H9 (cell line): ENCODE measurements around the gene SELENOV. TPM values are rescaled to one million over a fixed set of nuclear protein-coding genes. Genes with fewer than 3 reads are reported as not detected.

Source experiments
- DNase-seq: peaks from one replicate; pipeline ENCODE4 v3.0.0-alpha.2; 2017
- H2AFZ ChIP-seq: one replicate; pipeline ENCODE4 v1.6.1; 2013; ENCODE audit warnings: mild to moderate bottlenecking, low read length, control low read depth, moderate library complexity
- H2AK5ac ChIP-seq: 2 replicates; pipeline ENCODE4 v1.6.1; 2013; ENCODE audit warnings: low read length, control low read depth, mixed read lengths; ENCODE audit not compliant: insufficient read length
- H2BK120ac ChIP-seq: one replicate; pipeline ENCODE4 v1.6.1; 2013; ENCODE audit warnings: low read depth, mild to moderate bottlenecking, low read length, control low read depth, inconsistent platforms; ENCODE audit not compliant: poor library complexity, severe bottlenecking
- H2BK12ac ChIP-seq: 2 replicates; pipeline ENCODE4 v1.6.1; 2013; ENCODE audit warnings: low read length, control low read depth, mixed read lengths, low read depth; ENCODE audit not compliant: insufficient read length
- H2BK15ac ChIP-seq: 2 replicates; pipeline ENCODE4 v1.6.1; 2013; ENCODE audit warnings: low read depth, low read length, control low read depth
- H2BK20ac ChIP-seq: one replicate; pipeline ENCODE4 v1.6.1; 2013; ENCODE audit warnings: low read depth, mild to moderate bottlenecking, low read length, control low read depth, inconsistent platforms; ENCODE audit not compliant: poor library complexity, severe bottlenecking
- H2BK5ac ChIP-seq: 2 replicates; pipeline ENCODE4 v1.6.1; 2013; ENCODE audit warnings: low read length, control low read depth, mixed read lengths; ENCODE audit not compliant: insufficient read length
- H3K14ac ChIP-seq: 2 replicates; pipeline ENCODE4 v1.6.1; 2013; ENCODE audit warnings: low read length, control low read depth; ENCODE audit not compliant: insufficient read depth
- H3K18ac ChIP-seq: 2 replicates; pipeline ENCODE4 v1.6.1; 2013; ENCODE audit warnings: low read depth, mild to moderate bottlenecking, mixed read lengths, low read length, control low read depth; ENCODE audit not compliant: insufficient read length
- H3K23ac ChIP-seq: 2 replicates; pipeline ENCODE4 v1.6.1; 2013; ENCODE audit warnings: low read length, control low read depth, mixed read lengths, low read depth; ENCODE audit not compliant: insufficient read length
- H3K23me2 ChIP-seq: 2 replicates; pipeline ENCODE4 v1.6.1; 2013; ENCODE audit warnings: low read depth, mild to moderate bottlenecking, mixed read lengths, low read length, control low read depth; ENCODE audit not compliant: insufficient read length, poor library complexity, severe bottlenecking
- H3K27ac ChIP-seq: 2 replicates; pipeline ENCODE4 v1.5.1; 2013; ENCODE audit warnings: low read length, control low read depth, mixed read lengths, low read depth; ENCODE audit not compliant: insufficient read length
- H3K27me3 ChIP-seq: 2 replicates; pipeline ENCODE4 v1.6.1; 2013; ENCODE audit warnings: low read length, control low read depth, inconsistent platforms; ENCODE audit not compliant: insufficient read depth
- H3K4ac ChIP-seq: 2 replicates; pipeline ENCODE4 v1.6.1; 2013; ENCODE audit warnings: low read depth, mild to moderate bottlenecking, control low read depth, inconsistent platforms, low read length, moderate library complexity
- H3K4me1 ChIP-seq: 2 replicates; pipeline ENCODE4 v1.6.1; 2013; ENCODE audit warnings: low read length, control low read depth, inconsistent platforms; ENCODE audit not compliant: insufficient read depth
- H3K4me2 ChIP-seq: 2 replicates; pipeline ENCODE4 v1.6.1; 2013; ENCODE audit warnings: low read length, control low read depth, mixed read lengths; ENCODE audit not compliant: insufficient read length, insufficient read depth
- H3K56ac ChIP-seq: 2 replicates; pipeline ENCODE4 v1.6.1; 2013; ENCODE audit warnings: low read depth, mild to moderate bottlenecking, mixed read lengths, low read length, control low read depth; ENCODE audit not compliant: insufficient read length
- H3K79me1 ChIP-seq: 2 replicates; pipeline ENCODE4 v1.6.1; 2013; ENCODE audit warnings: low read depth, mild to moderate bottlenecking, moderate library complexity, low read length, control low read depth, inconsistent platforms; ENCODE audit not compliant: insufficient read depth, poor library complexity, severe bottlenecking
- H3K79me2 ChIP-seq: 2 replicates; pipeline ENCODE4 v1.6.1; 2013; ENCODE audit warnings: low read length, control low read depth, inconsistent platforms; ENCODE audit not compliant: insufficient read depth
- H3K9ac ChIP-seq: 2 replicates; pipeline ENCODE4 v1.6.1; 2013; ENCODE audit warnings: low read length, control low read depth, mixed read lengths; ENCODE audit not compliant: insufficient read length; ENCODE audit errors: extremely low read depth
- H3K9me3 ChIP-seq: one replicate; pipeline ENCODE4 v1.6.1; 2013; ENCODE audit warnings: low read depth, low read length, inconsistent platforms; ENCODE audit not compliant: control insufficient read depth
- H3T11ph ChIP-seq: one replicate; pipeline ENCODE4 v1.6.1; 2013; ENCODE audit warnings: mild to moderate bottlenecking, low read length, control low read depth, inconsistent platforms
- H4K20me1 ChIP-seq: one replicate; pipeline ENCODE4 v1.6.1; 2013; ENCODE audit not compliant: control insufficient read depth, insufficient read length, insufficient read depth
- H4K5ac ChIP-seq: 2 replicates; pipeline ENCODE4 v1.6.1; 2013; ENCODE audit warnings: low read depth, mild to moderate bottlenecking, mixed read lengths, low read length, control low read depth; ENCODE audit not compliant: insufficient read length
- H4K8ac ChIP-seq: replicated peaks from 2 replicates; pipeline ENCODE4 v1.6.1; 2013; ENCODE audit warnings: low read length, control low read depth, mixed read lengths, low read depth; ENCODE audit not compliant: insufficient read length
- H4K91ac ChIP-seq: 2 replicates; pipeline ENCODE4 v1.6.1; 2013; ENCODE audit warnings: low read depth, mild to moderate bottlenecking, moderate library complexity, mixed read lengths, low read length, control low read depth; ENCODE audit not compliant: insufficient read length
- H3K27ac Mint-ChIP-seq, 3 experiments: 2 replicates in 2 of 3; 3 replicates in 1 of 3; pipeline ENCODE4 v1.8.0; 2020 to 2021; ENCODE audit warnings: mixed read lengths in 3 of 3, mild to moderate bottlenecking in 1 of 3, moderate library complexity in 1 of 3
- H3K27me3 Mint-ChIP-seq: 2 replicates; pipeline ENCODE4 v1.8.0; 2021; ENCODE audit warnings: low read depth, mild to moderate bottlenecking, moderate library complexity, mixed read lengths
- H3K36me3 Mint-ChIP-seq, 3 experiments: 2 replicates in 2 of 3; 3 replicates in 1 of 3; pipeline ENCODE4 v1.8.0; 2020 to 2021; ENCODE audit warnings: low read depth in 3 of 3, mixed read lengths in 3 of 3; ENCODE audit not compliant: insufficient read depth in 1 of 3
- H3K4me1 Mint-ChIP-seq, 2 experiments: 2 replicates each; pipeline ENCODE4 v1.8.0; 2020; ENCODE audit warnings: mixed read lengths in 2 of 2
- H3K4me3 Mint-ChIP-seq, 2 experiments: 2 replicates in 1 of 2; 3 replicates in 1 of 2; pipeline ENCODE4 v1.8.0; 2020 to 2021; ENCODE audit warnings: mild to moderate bottlenecking in 2 of 2, mixed read lengths in 2 of 2, moderate library complexity in 1 of 2
- H3K9me3 Mint-ChIP-seq, 2 experiments: 2 replicates in 1 of 2; 3 replicates in 1 of 2; pipeline ENCODE4 v1.8.0; 2020; ENCODE audit warnings: mild to moderate bottlenecking in 2 of 2, mixed read lengths in 2 of 2, moderate library complexity in 1 of 2
- WGBS: extraction: QIAGEN DNeasy Blood & Tissue Kit; methylation state at CpG from one replicate; pipeline ENCODE4 v1.1.7; 2013; ENCODE audit warnings: missing lambda C conversion rate, low lambda C conversion rate, mixed read lengths; ENCODE audit not compliant: insufficient read length; ENCODE audit errors: extremely low coverage; 5-methylcytosine and 5-hydroxymethylcytosine counted together
- total RNA-seq: library from RNA; stranded (reverse); gene quantifications from 2 replicates; pipeline ENCODE4 v1.2.1, GENCODE V29; 2021
- TF ChIP-seq, protein P1 (sequence below): fragments of 200-600 bp; sonication (generic); conservative IDR thresholded peaks from 3 replicates; pipeline ENCODE4 v1.8.0; 2021; ENCODE audit warnings: antibody characterized with exemption, mild to moderate bottlenecking

SELENOV gene
- total RNA-seq, 1 experiment from 2014 or later, result 6.9 TPM

GRCh38 chr19:39481229-39481545, 33.8 kb upstream of the SELENOV start:
- peaks cover 17 to 21% of the 10 kb centered on the region in 2 experiments for H3K4me1 Mint-ChIP-seq
- Histone ChIP-seq H3K9ac (peak overlapping the region; percentile 79), H3K4me1 (no peaks in the 10 kb centered on the region), H3K27me3 (no peaks in the 10 kb centered on the region), H3K27ac (peak overlapping the region; percentile 26), H3K9me3 (no peaks in the 10 kb centered on the region), H3K79me1 (peaks cover 12% of the 10 kb centered on the region), H3K23ac (no peak overlapping the region), H2BK12ac (no peak overlapping the region), H3K4me2 (peak overlapping the region; percentile 98), H3K23me2 (peaks cover 10% of the 10 kb centered on the region), H2BK15ac (no peak overlapping the region), H3K14ac (peak overlapping the region; percentile 74), H2BK5ac (peak overlapping the region; percentile 49), H3T11ph (no peak overlapping the region), H3K4ac (peak overlapping the region; percentile 45), H4K20me1 (no peaks in the 10 kb centered on the region), H3K79me2 (peaks cover 12% of the 10 kb centered on the region), H2BK120ac (no peak overlapping the region), H4K5ac (no peak overlapping the region), H4K91ac (no peak overlapping the region), H2AK5ac (no peak overlapping the region), H2AFZ (no peak overlapping the region), H4K8ac (no peak overlapping the region), H2BK20ac (no peak overlapping the region), H3K56ac (no peak overlapping the region), H3K18ac (peak overlapping the region; percentile 69)
- TF ChIP-seq, protein P1, sequence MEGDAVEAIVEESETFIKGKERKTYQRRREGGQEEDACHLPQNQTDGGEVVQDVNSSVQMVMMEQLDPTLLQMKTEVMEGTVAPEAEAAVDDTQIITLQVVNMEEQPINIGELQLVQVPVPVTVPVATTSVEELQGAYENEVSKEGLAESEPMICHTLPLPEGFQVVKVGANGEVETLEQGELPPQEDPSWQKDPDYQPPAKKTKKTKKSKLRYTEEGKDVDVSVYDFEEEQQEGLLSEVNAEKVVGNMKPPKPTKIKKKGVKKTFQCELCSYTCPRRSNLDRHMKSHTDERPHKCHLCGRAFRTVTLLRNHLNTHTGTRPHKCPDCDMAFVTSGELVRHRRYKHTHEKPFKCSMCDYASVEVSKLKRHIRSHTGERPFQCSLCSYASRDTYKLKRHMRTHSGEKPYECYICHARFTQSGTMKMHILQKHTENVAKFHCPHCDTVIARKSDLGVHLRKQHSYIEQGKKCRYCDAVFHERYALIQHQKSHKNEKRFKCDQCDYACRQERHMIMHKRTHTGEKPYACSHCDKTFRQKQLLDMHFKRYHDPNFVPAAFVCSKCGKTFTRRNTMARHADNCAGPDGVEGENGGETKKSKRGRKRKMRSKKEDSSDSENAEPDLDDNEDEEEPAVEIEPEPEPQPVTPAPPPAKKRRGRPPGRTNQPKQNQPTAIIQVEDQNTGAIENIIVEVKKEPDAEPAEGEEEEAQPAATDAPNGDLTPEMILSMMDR, result no peak
- peaks cover 24 to 57% (median 50%) of the 10 kb centered on the region in 3 experiments; a peak in 6 of 7 replicates for H3K36me3 Mint-ChIP-seq
- H3K27me3 Mint-ChIP-seq, result no peaks in the 10 kb centered on the region
- H3K27ac Mint-ChIP-seq, result peak overlapping the region; percentile 84 to 99 (median 97); a peak in 6 of 7 replicates
- WGBS, result no CpG with 5 or more reads among the region's 12 CpGs
- peak overlapping the region; percentile 95 to 97 for H3K4me3 Mint-ChIP-seq
- no peaks in the 10 kb centered on the region; a peak in 1 of 5 replicates for H3K9me3 Mint-ChIP-seq
- no peak for DNase-seq
